ENCODE data around the gene PDE1C.
"Not testable (repeated sequence)": the region's sequence is repeated elsewhere in the genome, so short reads cannot be mapped to it uniquely, and the experiment has no call there.

The PDE1C gene

GRCh38 chr7:32025381-32026082 lies 44.7 kb downstream of the PDE1C start:
- H3K4me3 ChIP-seq (ENCODE audit: low read length) = no peak overlapping the region
- DNase-seq (ENCODE audit: low read depth) = no peak
- TF ChIP-seq, protein P1, sequence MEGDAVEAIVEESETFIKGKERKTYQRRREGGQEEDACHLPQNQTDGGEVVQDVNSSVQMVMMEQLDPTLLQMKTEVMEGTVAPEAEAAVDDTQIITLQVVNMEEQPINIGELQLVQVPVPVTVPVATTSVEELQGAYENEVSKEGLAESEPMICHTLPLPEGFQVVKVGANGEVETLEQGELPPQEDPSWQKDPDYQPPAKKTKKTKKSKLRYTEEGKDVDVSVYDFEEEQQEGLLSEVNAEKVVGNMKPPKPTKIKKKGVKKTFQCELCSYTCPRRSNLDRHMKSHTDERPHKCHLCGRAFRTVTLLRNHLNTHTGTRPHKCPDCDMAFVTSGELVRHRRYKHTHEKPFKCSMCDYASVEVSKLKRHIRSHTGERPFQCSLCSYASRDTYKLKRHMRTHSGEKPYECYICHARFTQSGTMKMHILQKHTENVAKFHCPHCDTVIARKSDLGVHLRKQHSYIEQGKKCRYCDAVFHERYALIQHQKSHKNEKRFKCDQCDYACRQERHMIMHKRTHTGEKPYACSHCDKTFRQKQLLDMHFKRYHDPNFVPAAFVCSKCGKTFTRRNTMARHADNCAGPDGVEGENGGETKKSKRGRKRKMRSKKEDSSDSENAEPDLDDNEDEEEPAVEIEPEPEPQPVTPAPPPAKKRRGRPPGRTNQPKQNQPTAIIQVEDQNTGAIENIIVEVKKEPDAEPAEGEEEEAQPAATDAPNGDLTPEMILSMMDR (IDR thresholded peaks at IDR 0.05; ENCODE audit: insufficient read depth, low read depth, low read length, missing control alignments) = no peak

GRCh38 chr7:32023376-32023775 lies 46.8 kb downstream of the PDE1C start:
- TF ChIP-seq, protein P1 (IDR thresholded peaks at IDR 0.05; ENCODE audit: insufficient read depth, low read depth, low read length, missing control alignments) = no peak
- DNase-seq (ENCODE audit: low read depth) = no peak
- no peak overlapping the region for H3K4me3 ChIP-seq (ENCODE audit: low read length)

GRCh38 chr7:32022966-32023365 lies 47.2 kb downstream of the PDE1C start:
- DNase-seq (ENCODE audit: low read depth) = no peak
- TF ChIP-seq, protein P1 (IDR thresholded peaks at IDR 0.05; ENCODE audit: insufficient read depth, low read depth, low read length, missing control alignments) = no peak
- H3K4me3 ChIP-seq (ENCODE audit: low read length) = no peak overlapping the region

DNA sequence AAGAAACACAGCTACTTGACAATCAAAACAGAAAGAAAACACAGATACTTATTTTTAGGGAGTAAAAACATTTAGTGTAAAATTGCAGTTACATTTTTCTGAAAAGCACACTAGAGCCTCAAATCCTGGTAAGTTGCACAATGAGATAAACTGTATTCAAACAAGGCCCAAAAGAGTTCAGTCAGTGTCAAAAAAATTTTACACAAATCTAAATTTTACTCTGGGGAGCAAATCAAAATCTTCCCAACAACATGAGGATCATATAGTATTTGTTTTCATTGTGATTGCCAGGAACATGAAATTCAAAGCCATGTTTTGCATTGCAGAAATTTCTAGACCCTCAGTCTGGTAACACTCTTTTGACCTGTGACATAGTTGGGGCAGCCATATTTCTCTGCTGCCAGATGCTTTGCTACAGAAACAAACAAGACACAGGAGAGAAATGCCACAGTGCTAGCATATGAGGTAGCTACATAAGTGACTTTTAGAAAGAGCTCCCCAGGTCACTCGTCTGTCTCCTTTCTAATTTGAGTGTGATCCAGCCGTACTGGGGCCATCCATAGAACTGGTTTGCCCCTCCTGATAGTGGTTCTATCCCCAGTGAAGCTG lies 49.6 kb downstream of the PDE1C start:
- no peak overlapping the region for H3K4me3 ChIP-seq (ENCODE audit: low read length)
- no peak for DNase-seq (ENCODE audit: low read depth)
- TF ChIP-seq, protein P1 (IDR thresholded peaks at IDR 0.05; ENCODE audit: insufficient read depth, low read depth, low read length, missing control alignments) = no peak

DNA sequence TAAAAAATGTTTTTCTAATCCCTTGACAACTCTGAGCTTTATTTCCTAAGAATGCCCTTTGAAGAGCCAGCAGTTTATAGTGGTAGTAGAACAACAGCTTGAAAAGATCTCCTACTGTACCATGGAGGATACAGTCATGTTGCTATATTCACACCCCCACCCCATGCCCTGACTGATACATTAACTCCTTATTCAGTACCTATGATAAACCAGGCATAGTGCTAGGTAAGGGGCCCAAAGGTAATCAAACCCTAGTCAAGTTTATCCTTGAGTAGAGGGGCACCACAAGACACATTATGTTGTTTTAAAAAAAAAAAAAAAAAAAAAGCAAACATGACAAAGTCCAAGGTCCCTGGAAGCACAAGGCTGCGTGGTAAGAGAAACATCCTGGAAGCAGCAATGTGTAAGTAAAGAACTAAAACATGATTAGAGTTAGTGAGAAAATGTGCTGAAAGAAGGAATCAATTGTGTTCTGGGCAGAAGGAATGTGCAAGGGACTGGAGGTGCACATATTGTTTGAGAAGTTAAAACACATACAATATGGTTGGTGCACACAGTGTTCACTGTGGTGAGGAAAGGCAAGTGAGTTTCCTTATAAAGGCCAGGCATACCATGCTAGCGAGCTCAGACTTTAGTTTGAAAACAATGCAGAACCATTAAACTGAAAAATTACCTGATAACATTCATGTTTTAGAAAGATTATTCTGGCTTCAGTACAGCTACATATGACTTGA lies 51.2 kb downstream of the PDE1C start:
- no peak for DNase-seq (ENCODE audit: low read depth)
- H3K4me3 ChIP-seq (ENCODE audit: low read length) = no peak overlapping the region
- TF ChIP-seq, protein P1 (IDR thresholded peaks at IDR 0.05; ENCODE audit: insufficient read depth, low read depth, low read length, missing control alignments) = no peak

GRCh38 chr7:32015133-32015532 lies 55.1 kb downstream of the PDE1C start:
- no peak overlapping the region for H3K4me3 ChIP-seq (ENCODE audit: low read length)
- no peak for DNase-seq (ENCODE audit: low read depth)
- TF ChIP-seq, protein P1 (IDR thresholded peaks at IDR 0.05; ENCODE audit: insufficient read depth, low read depth, low read length, missing control alignments) = no peak

DNA sequence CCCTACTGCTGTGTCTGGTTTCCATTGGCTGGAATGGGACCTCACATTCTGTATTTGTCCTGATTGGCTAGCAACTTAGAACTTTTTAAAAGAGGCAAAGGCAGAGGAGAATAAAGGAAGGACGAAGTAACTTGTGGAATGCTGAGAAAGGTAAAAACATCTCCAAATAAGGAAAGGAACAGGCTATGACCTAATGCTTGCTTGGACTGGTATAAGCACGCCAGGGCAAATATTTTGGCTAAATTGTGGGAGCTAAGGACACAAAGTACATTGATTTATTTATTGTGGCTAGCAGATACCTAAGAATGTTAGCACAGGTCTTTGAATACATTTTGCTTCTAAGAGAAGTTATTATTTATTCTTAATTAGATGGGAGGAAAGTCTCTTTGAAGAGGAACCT lies 56.7 kb downstream of the PDE1C start:
- not testable (repeated sequence) for H3K4me3 ChIP-seq (ENCODE audit: low read length); DNase-seq (ENCODE audit: low read depth)
